Ishikawa (cell line): Measurements from ENCODE around the gene CERK.

ENCODE experiments used
- EP300 ChIP-seq: IDR thresholded peaks from 2 replicates; pipeline ENCODE4 v1.6.1; 2012; ENCODE audit warnings: borderline replicate concordance
- RAD21 ChIP-seq: IDR thresholded peaks from 2 replicates; pipeline ENCODE4 v1.6.1; 2012; ENCODE audit warnings: low read depth

DNA sequence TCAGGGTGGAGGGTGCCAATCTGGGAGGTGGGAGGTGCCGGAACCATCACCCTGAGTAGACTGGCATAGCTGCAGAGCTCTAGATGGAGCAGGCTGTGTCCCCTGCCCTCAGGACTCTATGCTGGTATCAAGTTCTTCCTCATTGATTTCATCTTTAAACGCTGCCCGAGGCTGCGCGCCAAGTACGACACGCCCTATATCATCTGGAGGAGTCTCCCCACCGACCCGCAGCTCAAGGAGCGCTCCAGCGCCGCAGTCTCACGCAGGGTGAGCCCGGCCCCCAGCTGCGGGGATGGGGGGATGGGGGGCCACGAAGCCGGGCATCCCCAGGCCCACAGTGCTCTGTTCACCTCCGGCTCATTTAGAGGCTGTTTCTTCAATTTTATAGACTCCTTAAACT, 65.3 kb downstream of the CERK start:
- TF ChIP-seq RAD21 = no peak
- no peak for TF ChIP-seq EP300
